Trophoblast cell (in vitro differentiated cells and primary cell): ENCODE data around the gene ZNF577.
A peak's percentile ranks its signal among the peaks of the same experiment; 100 is the strongest.

ENCODE experiments used
- DNase-seq, 2 donors: peaks; one replicate each; pipeline ENCODE4 v3.0.0-alpha.2; 2016
- H2AFZ ChIP-seq: 2 replicates; pipeline ENCODE4 v1.6.1; 2013; ENCODE audit warnings: low read length, moderate library complexity, mild to moderate bottlenecking; ENCODE audit not compliant: insufficient read depth, poor library complexity
- H2AK5ac ChIP-seq: 2 replicates; pipeline ENCODE4 v1.6.1; 2013; ENCODE audit warnings: mild to moderate bottlenecking, low read length
- H2BK120ac ChIP-seq: 2 replicates; pipeline ENCODE4 v1.6.1; 2013; ENCODE audit warnings: low read length, mild to moderate bottlenecking, moderate library complexity; ENCODE audit not compliant: insufficient read depth, poor library complexity
- H2BK12ac ChIP-seq: 2 replicates; pipeline ENCODE4 v1.6.1; 2013; ENCODE audit warnings: mild to moderate bottlenecking, low read length, moderate library complexity
- H2BK5ac ChIP-seq: 2 replicates; pipeline ENCODE4 v1.6.1; 2013; ENCODE audit warnings: low read length, low read depth, moderate library complexity, mild to moderate bottlenecking; ENCODE audit not compliant: poor library complexity
- H3K14ac ChIP-seq: 2 replicates; pipeline ENCODE4 v1.6.1; 2013; ENCODE audit warnings: mild to moderate bottlenecking, low read length
- H3K18ac ChIP-seq: 2 replicates; pipeline ENCODE4 v1.6.1; 2013; ENCODE audit warnings: mild to moderate bottlenecking, low read length
- H3K23ac ChIP-seq: 2 replicates; pipeline ENCODE4 v1.6.1; 2013; ENCODE audit warnings: low read length
- H3K27ac ChIP-seq: 2 replicates; pipeline ENCODE4 v1.5.1; 2013; ENCODE audit warnings: low read depth, mild to moderate bottlenecking, inconsistent platforms, low read length, moderate library complexity
- H3K27me3 ChIP-seq: 2 replicates; pipeline ENCODE4 v1.6.1; 2013; ENCODE audit warnings: inconsistent platforms, mild to moderate bottlenecking, low read length, moderate library complexity; ENCODE audit not compliant: insufficient read depth
- H3K36me3 ChIP-seq, 2 experiments: 1 replicate in 1 of 2; 2 replicates in 1 of 2; pipeline ENCODE4 v1.6.1; 2013; ENCODE audit warnings: low read length in 2 of 2, mild to moderate bottlenecking in 2 of 2, moderate library complexity in 1 of 2; ENCODE audit not compliant: insufficient read depth in 2 of 2, control insufficient read depth in 1 of 2
- H3K4ac ChIP-seq: 2 replicates; pipeline ENCODE4 v1.6.1; 2013; ENCODE audit warnings: low read depth, mild to moderate bottlenecking, low read length, moderate library complexity
- H3K4me1 ChIP-seq, 2 experiments: 1 replicate in 1 of 2; 2 replicates in 1 of 2; pipeline ENCODE4 v1.6.1; 2013; ENCODE audit warnings: low read length in 2 of 2, mild to moderate bottlenecking in 2 of 2, moderate library complexity in 1 of 2; ENCODE audit not compliant: insufficient read depth in 2 of 2, control insufficient read depth in 1 of 2
- H3K4me2 ChIP-seq: 2 replicates; pipeline ENCODE4 v1.6.1; 2013; ENCODE audit warnings: inconsistent platforms, mild to moderate bottlenecking, low read length, moderate library complexity
- H3K4me3 ChIP-seq: 2 replicates; pipeline ENCODE4 v1.5.1; 2013; ENCODE audit warnings: mild to moderate bottlenecking, low read depth, low read length, inconsistent platforms
- H3K79me1 ChIP-seq: one replicate; pipeline ENCODE4 v1.6.1; 2013; ENCODE audit warnings: low read length
- H3K79me2 ChIP-seq: 2 replicates; pipeline ENCODE4 v1.6.1; 2013; ENCODE audit warnings: low read length, mild to moderate bottlenecking; ENCODE audit not compliant: control insufficient read depth, insufficient read depth, poor library complexity
- H3K9ac ChIP-seq: 2 replicates; pipeline ENCODE4 v1.6.1; 2013; ENCODE audit warnings: mild to moderate bottlenecking, low read length
- H3K9me3 ChIP-seq: 2 replicates; pipeline ENCODE4 v1.6.1; 2013; ENCODE audit warnings: low read depth, mild to moderate bottlenecking, control low read depth, inconsistent platforms, low read length; ENCODE audit not compliant: insufficient read depth
- H4K12ac ChIP-seq: 2 replicates; pipeline ENCODE4 v1.6.1; 2013; ENCODE audit warnings: low read depth, mild to moderate bottlenecking, low read length, moderate library complexity
- H4K8ac ChIP-seq: 2 replicates; pipeline ENCODE4 v1.6.1; 2013; ENCODE audit warnings: low read depth, mild to moderate bottlenecking, low read length, moderate library complexity
- H4K91ac ChIP-seq: one replicate; pipeline ENCODE4 v1.6.1; 2013; ENCODE audit warnings: low read depth, mild to moderate bottlenecking, low read length, moderate library complexity
- WGBS: extraction: QIAGEN DNeasy Blood & Tissue Kit; methylation state at CpG from one replicate; pipeline ENCODE4 v1.1.7; 2013; ENCODE audit warnings: missing lambda C conversion rate; ENCODE audit not compliant: insufficient read length, insufficient coverage; ENCODE audit errors: extremely low coverage; 5-methylcytosine and 5-hydroxymethylcytosine counted together

ZNF577 gene

DNA sequence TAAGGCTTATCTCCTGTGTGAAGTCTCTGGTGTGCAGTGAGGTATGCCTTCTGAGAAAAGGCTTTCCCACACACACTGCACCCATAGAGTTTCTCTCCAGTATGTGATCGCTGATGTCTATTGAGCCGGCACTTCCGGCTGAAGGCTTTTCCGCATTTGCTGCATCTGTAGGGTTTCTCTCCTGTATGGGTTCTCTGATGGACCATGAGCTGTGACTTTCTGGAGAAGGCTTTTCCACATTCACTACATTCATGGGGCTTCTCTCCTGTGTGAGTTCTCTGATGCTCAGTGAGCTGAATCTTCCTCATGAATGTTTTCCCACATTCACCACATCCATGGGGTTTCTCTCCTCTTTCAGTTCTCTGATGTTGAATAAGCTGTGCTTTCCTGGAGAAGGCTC, 14.7 kb downstream of the ZNF577 start:
- H2AK5ac ChIP-seq: no peak overlapping the region
- no peak overlapping the region for H3K4me3 ChIP-seq
- H4K8ac ChIP-seq: no peak overlapping the region
- no peak overlapping the region for H3K18ac ChIP-seq
- no peak overlapping the region for H2AFZ ChIP-seq
- no peak overlapping the region for H3K27ac ChIP-seq
- H3K79me1 ChIP-seq: no peaks in the 10 kb centered on the region
- no peak overlapping the region for H3K4ac ChIP-seq
- H4K12ac ChIP-seq: no peak overlapping the region
- no peaks in the 10 kb centered on the region for H3K27me3 ChIP-seq
- H2BK12ac ChIP-seq: no peak overlapping the region
- H2BK5ac ChIP-seq: no peak overlapping the region
- no CpG with 5 or more reads among the region's 4 CpGs for WGBS
- H3K9me3 ChIP-seq: peaks cover 31% of the 10 kb centered on the region
- H3K79me2 ChIP-seq: no peaks in the 10 kb centered on the region
- no peak overlapping the region for H4K91ac ChIP-seq
- no peak overlapping the region for H3K4me2 ChIP-seq
- no peak overlapping the region for H3K23ac ChIP-seq
- no peak overlapping the region for H3K9ac ChIP-seq
- peaks cover 23 to 33% of the 10 kb centered on the region in 2 experiments for H3K36me3 ChIP-seq
- no peak for DNase-seq
- H3K14ac ChIP-seq: no peak overlapping the region
- H2BK120ac ChIP-seq: no peak overlapping the region
- no peaks in the 10 kb centered on the region for H3K4me1 ChIP-seq

DNA sequence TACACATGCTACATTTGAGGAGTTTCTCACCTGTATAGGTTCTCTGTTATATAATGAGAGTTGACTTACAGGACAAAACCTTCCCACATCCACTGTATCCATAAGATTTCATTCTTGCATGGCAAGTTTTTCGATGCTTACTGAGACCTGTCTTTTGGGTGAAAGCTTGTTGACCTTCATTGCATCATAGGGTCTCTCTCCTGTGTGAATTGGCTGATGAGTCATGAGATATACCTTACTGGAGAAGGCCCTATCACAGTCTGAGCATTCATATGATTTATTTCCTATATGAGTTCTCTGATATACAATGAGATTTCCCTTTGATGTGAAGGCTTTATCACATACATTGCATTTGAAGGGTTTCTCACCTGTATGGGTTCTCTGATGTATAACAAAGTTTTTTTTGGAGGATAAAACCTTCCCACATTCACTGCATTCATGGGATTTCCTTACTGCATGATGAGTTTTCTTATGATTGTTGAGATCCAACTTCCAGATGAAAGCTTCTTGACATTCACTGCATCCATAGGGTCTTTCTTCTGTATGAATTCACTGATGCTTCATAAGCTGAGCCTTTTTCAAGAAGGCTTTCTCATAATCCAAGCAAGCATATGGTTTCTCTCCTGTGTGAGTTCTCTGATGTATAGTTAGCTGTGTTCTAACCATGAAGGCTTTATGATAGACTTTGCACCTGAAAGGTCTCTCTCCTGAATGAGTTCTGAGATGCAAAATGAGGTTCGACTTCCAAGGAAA, 25.7 kb downstream of the ZNF577 start:
- no peak overlapping the region for H3K18ac ChIP-seq
- no peak overlapping the region for H2BK5ac ChIP-seq
- no peaks in the 10 kb centered on the region for H3K27me3 ChIP-seq
- H3K23ac ChIP-seq: no peak overlapping the region
- H4K12ac ChIP-seq: no peak overlapping the region
- H3K4ac ChIP-seq: no peak overlapping the region
- H3K27ac ChIP-seq: no peak overlapping the region
- peaks cover 8% of the 10 kb centered on the region for H3K9me3 ChIP-seq
- no peak overlapping the region for H4K8ac ChIP-seq
- no peak overlapping the region for H3K14ac ChIP-seq
- H3K79me2 ChIP-seq: no peaks in the 10 kb centered on the region
- H3K4me1 ChIP-seq: no peaks in the 10 kb centered on the region
- no peak overlapping the region for H3K4me2 ChIP-seq
- H2BK120ac ChIP-seq: no peak overlapping the region
- H3K9ac ChIP-seq: no peak overlapping the region
- no peaks in the 10 kb centered on the region for H3K79me1 ChIP-seq
- no peaks in the 10 kb centered on the region for H3K36me3 ChIP-seq
- no peak overlapping the region for H2AK5ac ChIP-seq
- H4K91ac ChIP-seq: no peak overlapping the region
- no peak overlapping the region for H2AFZ ChIP-seq
- DNase-seq: no peak
- H3K4me3 ChIP-seq: no peak overlapping the region
- no peak overlapping the region for H2BK12ac ChIP-seq
- no CpG with 5 or more reads among the region's 2 CpGs for WGBS

DNA sequence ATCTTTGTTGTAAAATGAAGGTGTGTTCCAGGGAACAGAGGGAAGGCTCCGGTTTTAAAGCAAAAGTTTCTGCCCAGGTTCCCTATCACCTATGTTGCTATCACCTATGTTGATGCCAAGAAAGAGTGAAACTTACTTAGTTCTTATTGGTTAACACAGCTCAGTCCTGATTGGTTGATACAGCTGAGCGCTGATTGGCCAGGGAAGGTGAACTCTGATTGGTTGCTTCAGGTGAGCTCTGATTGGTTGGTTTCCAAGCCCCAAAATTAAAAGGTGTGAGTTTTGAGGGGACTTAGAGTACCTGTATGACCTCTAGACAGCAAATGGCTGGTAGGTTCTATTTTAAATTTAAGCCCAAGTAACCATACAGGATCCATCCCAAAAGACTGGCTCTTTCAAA, 50.6 kb downstream of the ZNF577 start:
- Histone ChIP-seq H3K4me1 (no peaks in the 10 kb centered on the region), H2BK12ac (no peak overlapping the region), H3K4me2 (no peak overlapping the region), H3K79me2 (no peaks in the 10 kb centered on the region), H3K14ac (no peak overlapping the region), H4K91ac (no peak overlapping the region), H3K9me3 (peaks cover 9% of the 10 kb centered on the region), H3K27ac (no peak overlapping the region), H3K23ac (no peak overlapping the region), H3K4ac (no peak overlapping the region), H3K9ac (no peak overlapping the region), H3K4me3 (no peak overlapping the region), H4K8ac (no peak overlapping the region), H2AK5ac (no peak overlapping the region), H2BK120ac (no peak overlapping the region), H3K36me3 (no peaks in the 10 kb centered on the region), H3K27me3 (no peaks in the 10 kb centered on the region), H3K79me1 (no peaks in the 10 kb centered on the region), H3K18ac (no peak overlapping the region), H2BK5ac (no peak overlapping the region), H4K12ac (no peak overlapping the region), H2AFZ (no peak overlapping the region)
- DNase-seq: no peak
- no CpG with 5 or more reads among the region's 2 CpGs for WGBS

DNA sequence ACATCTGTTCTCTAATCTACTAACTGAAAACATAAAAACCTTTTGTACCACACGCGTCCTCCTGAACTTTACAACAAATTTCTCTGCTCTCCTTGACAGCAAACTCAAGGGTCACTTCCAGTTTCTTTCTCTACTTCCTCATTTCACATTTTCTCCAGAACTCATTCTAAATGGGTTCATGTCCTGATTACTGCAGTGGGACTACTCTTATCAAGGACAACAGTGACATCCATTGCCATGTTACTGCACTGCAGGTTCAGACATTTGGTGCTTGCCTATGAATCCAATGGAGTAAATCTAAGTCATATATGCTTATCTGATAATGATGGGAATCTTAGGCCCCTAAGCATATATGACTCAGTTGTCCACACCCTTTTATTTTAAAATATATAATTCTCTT, 57.5 kb downstream of the ZNF577 start:
- Histone ChIP-seq H3K9ac (no peak overlapping the region), H3K4me3 (no peak overlapping the region), H4K12ac (no peak overlapping the region), H3K79me1 (no peaks in the 10 kb centered on the region), H3K18ac (no peak overlapping the region), H2BK5ac (no peak overlapping the region), H3K4me2 (no peak overlapping the region), H3K27me3 (no peaks in the 10 kb centered on the region), H3K9me3 (peaks cover 11% of the 10 kb centered on the region), H3K4ac (no peak overlapping the region), H2AFZ (no peak overlapping the region), H3K4me1 (no peaks in the 10 kb centered on the region), H3K36me3 (no peaks in the 10 kb centered on the region), H3K79me2 (no peaks in the 10 kb centered on the region), H4K91ac (no peak overlapping the region), H4K8ac (no peak overlapping the region), H3K27ac (no peak overlapping the region), H2AK5ac (no peak overlapping the region), H2BK12ac (no peak overlapping the region), H2BK120ac (no peak overlapping the region), H3K14ac (no peak overlapping the region), H3K23ac (no peak overlapping the region)
- WGBS: no CpG with 5 or more reads among the region's 2 CpGs
- DNase-seq: peak; percentile 45 to 69
